ENCODE measurements around the gene EHMT2. TPM values are rescaled to one million over a fixed set of nuclear protein-coding genes. Genes with fewer than 3 reads are reported as not detected.

The EHMT2 gene
- total and polyA plus RNA-seq, 2 donors (not counting 3 experiments of a cell fraction or from before 2014, with no cell fraction given), result 53.3 to 54.3 TPM

GRCh38 chr6:31928672-31928939 is 31.1 kb upstream of the EHMT2 start:
- no peak for DNase-seq (ENCODE audit: low read depth, low spot score)
- Histone ChIP-seq H2AFZ (ENCODE audit: low read depth, low read length) (no peak overlapping the region), H3K9ac (replicated peaks; ENCODE audit: extremely low read depth, insufficient read depth, low read length) (no peak overlapping the region), H3K27ac (ENCODE audit: insufficient read depth, low read depth, low read length) (no peak overlapping the region), H3K9me1 (replicated peaks; ENCODE audit: control insufficient read depth, extremely low read depth, insufficient read depth, low read length) (no peaks in the 10 kb centered on the region), H3K4me3 (replicated peaks in 1 of 3; ENCODE audit: insufficient read depth in 1 of 3, low read depth in 1 of 3, low read length in 3 of 3) (no peak overlapping the region), H3K79me2 (ENCODE audit: control insufficient read depth, insufficient read depth, low read length) (no peaks in the 10 kb centered on the region), H3K27me3 (ENCODE audit: control insufficient read depth in 2 of 2, insufficient read depth in 2 of 2, low read length in 2 of 2) (peaks cover 9 to 13% of the 10 kb centered on the region in 2 experiments), H3K9me3 (replicated peaks; ENCODE audit: control insufficient read depth, insufficient read depth, low read length) (no peaks in the 10 kb centered on the region), H3K4me1 (ENCODE audit: control insufficient read depth, extremely low read depth, insufficient read depth, low read length) (no peaks in the 10 kb centered on the region), H4K20me1 (replicated peaks; ENCODE audit: control insufficient read depth, extremely low read depth, insufficient read depth, low read length) (no peaks in the 10 kb centered on the region), H3K36me3 (ENCODE audit: control insufficient read depth in 2 of 2, extremely low read depth in 1 of 2, insufficient read depth in 2 of 2, low read length in 2 of 2) (no peaks in the 10 kb centered on the region), H3K4me2 (ENCODE audit: insufficient read depth, low read length) (no peak overlapping the region)
- no TSS peak for BruUV-seq (replicated peaks)
- CTCF ChIA-PET, result no interaction called here
- TF ChIP-seq JUN (IDR thresholded peaks at IDR 0.05; ENCODE audit: borderline replicate concordance, insufficient read depth, insufficient read length, low read depth) (no peak), EZH2 (IDR thresholded peaks at IDR 0.05; ENCODE audit: borderline replicate concordance, low read depth, low read length, severe bottlenecking) (no peak), POLR2AphosphoS5 (IDR thresholded peaks at IDR 0.05; ENCODE audit: insufficient read depth, low read depth, low read length) (no peak), MAX (IDR thresholded peaks at IDR 0.05; ENCODE audit: insufficient read depth, insufficient read length) (no peak), MYC (IDR thresholded peaks at IDR 0.05; ENCODE audit: low read depth, low read length) (no peak), CTCF (IDR thresholded peaks at IDR 0.05; ENCODE audit: extremely low read depth in 1 of 2, insufficient read depth in 1 of 2, low read depth in 1 of 2, low read length in 2 of 2) (no peak), POLR2A (IDR thresholded peaks at IDR 0.05; ENCODE audit: low read depth, low read length) (no peak), FOS (IDR thresholded peaks at IDR 0.05; ENCODE audit: borderline replicate concordance, insufficient read depth, low read length) (no peak)
- POLR2A ChIA-PET, result no interaction called here
- intact Hi-C loops (cut with micrococcal nuclease), result no loop called here
- dilution Hi-C loops (cut with MboI; ENCODE audit: extremely low pct_ligation_motif_present, low sequenced_read_pairs), result no loop called here
- no peak for FAIRE-seq
